ENCODE results near the gene IL4R. TPM values are rescaled to one million over a fixed set of nuclear protein-coding genes. Genes with fewer than 3 reads are reported as not detected.

IL4R gene
- total RNA-seq, 1 donor from 2014 or later: 202 TPM

GRCh38 chr16:27308792-27309191 lies 5.0 kb upstream of the IL4R start:
- H3K4me1 Mint-ChIP-seq: peaks cover 49% of the 10 kb centered on the region
- H3K4me3 Mint-ChIP-seq: no peak overlapping the region
- intact Hi-C loops (cut with micrococcal nuclease): no loop called here
- no peak for TF ChIP-seq CTCF (IDR thresholded peaks at IDR 0.05)
- DNase-seq (no peak), ATAC-seq (ENCODE audit: low read depth) (no peak)
- peaks cover 2% of the 10 kb centered on the region for H3K36me3 Mint-ChIP-seq (ENCODE audit: low read depth)
- ChIA-PET CTCF (interaction anchor here (1.4 to 1.5 kb wide), 2 partner anchors 59 to 129 kb away, joined by 3 read pairs; no protein-coding TSS in a partner anchor), POLR2A (no interaction called here)
- no peak overlapping the region for H3K27ac Mint-ChIP-seq
- H3K9me3 Mint-ChIP-seq: peaks cover 6% of the 10 kb centered on the region
- H3K27me3 Mint-ChIP-seq: no peaks in the 10 kb centered on the region

- intact Hi-C loops (cut with micrococcal nuclease): loop anchor here (10.0 kb wide), 1 partner anchor 244 kb away; the partner anchor contains the start of gene KATNIP
- TF ChIP-seq CTCF (IDR thresholded peaks at IDR 0.05): no peak
- CTCF ChIA-PET: no interaction called here
- DNase-seq: no peak
- H3K4me3 Mint-ChIP-seq: no peak overlapping the region
- peaks cover 4% of the 10 kb centered on the region for H3K9me3 Mint-ChIP-seq
- no peaks in the 10 kb centered on the region for H3K27me3 Mint-ChIP-seq
- H3K27ac Mint-ChIP-seq: peak overlapping the region; percentile 0
- peaks cover 13% of the 10 kb centered on the region for H3K36me3 Mint-ChIP-seq (ENCODE audit: low read depth)
- peaks cover 49% of the 10 kb centered on the region for H3K4me1 Mint-ChIP-seq
- POLR2A ChIA-PET: interaction anchor here (0.5 to 1.0 kb wide), 4 partner anchors 14 to 95 kb away, joined by 3 to 4 read pairs (median 3); partner anchors contain the start of gene NSMCE1
- no peak for ATAC-seq (ENCODE audit: low read depth)
Measured at GRCh38 chr16:27310576-27311447, 3.0 kb upstream of the IL4R start.

GRCh38 chr16:27311448-27311830 lies 2.3 kb upstream of the IL4R start:
- no peak overlapping the region for H3K4me3 Mint-ChIP-seq
- intact Hi-C loops (cut with micrococcal nuclease): loop anchor here (10.0 kb wide), 1 partner anchor 243 kb away; the partner anchor contains the start of gene KATNIP
- CTCF ChIA-PET: no interaction called here
- no peak overlapping the region for H3K27ac Mint-ChIP-seq
- POLR2A ChIA-PET: interaction anchor here (1.0 kb wide), 1 partner anchor 15 kb away, joined by 3 read pairs; no protein-coding TSS in a partner anchor
- no peaks in the 10 kb centered on the region for H3K27me3 Mint-ChIP-seq
- TF ChIP-seq CTCF (IDR thresholded peaks at IDR 0.05): no peak
- H3K4me1 Mint-ChIP-seq: peaks cover 55% of the 10 kb centered on the region
- no peak for DNase-seq
- H3K9me3 Mint-ChIP-seq: no peaks in the 10 kb centered on the region
- peaks cover 17% of the 10 kb centered on the region for H3K36me3 Mint-ChIP-seq (ENCODE audit: low read depth)
- ATAC-seq (ENCODE audit: low read depth): no peak

GRCh38 chr16:27311897-27312303 lies 1.9 kb upstream of the IL4R start:
- peak overlapping the region; percentile 35 for H3K27ac Mint-ChIP-seq
- intact Hi-C loops (cut with micrococcal nuclease): loop anchor here (2.0 to 10.0 kb wide), 2 partner anchors 13 to 243 kb away; partner anchors contain the start of gene KATNIP
- no peaks in the 10 kb centered on the region for H3K27me3 Mint-ChIP-seq
- ChIA-PET CTCF (no interaction called here), POLR2A (interaction anchor here (0.9 to 1.2 kb wide), 7 partner anchors 15 to 89 kb away, joined by 3 to 7 read pairs (median 4); no protein-coding TSS in a partner anchor)
- no peak for TF ChIP-seq CTCF (IDR thresholded peaks at IDR 0.05)
- H3K4me1 Mint-ChIP-seq: peaks cover 59% of the 10 kb centered on the region
- no peaks in the 10 kb centered on the region for H3K9me3 Mint-ChIP-seq
- H3K4me3 Mint-ChIP-seq: peak overlapping the region; percentile 28
- no peak for DNase-seq
- ATAC-seq (ENCODE audit: low read depth): no peak
- peaks cover 17% of the 10 kb centered on the region for H3K36me3 Mint-ChIP-seq (ENCODE audit: low read depth)

All from activated B cell treated with CpG ODN at 0.5 μM for 24 hours (primary cell).